Activated T-helper 1 cell treated with Interleukin-2 at 50 U/mL for 16 hours (primary cell): ENCODE results near the gene SUMO3.

Experiments used
- DNase-seq: peaks from one replicate; pipeline ENCODE4 v3.0.0-alpha.2; 2020; ENCODE audit warnings: low read depth

SUMO3 gene

DNA sequence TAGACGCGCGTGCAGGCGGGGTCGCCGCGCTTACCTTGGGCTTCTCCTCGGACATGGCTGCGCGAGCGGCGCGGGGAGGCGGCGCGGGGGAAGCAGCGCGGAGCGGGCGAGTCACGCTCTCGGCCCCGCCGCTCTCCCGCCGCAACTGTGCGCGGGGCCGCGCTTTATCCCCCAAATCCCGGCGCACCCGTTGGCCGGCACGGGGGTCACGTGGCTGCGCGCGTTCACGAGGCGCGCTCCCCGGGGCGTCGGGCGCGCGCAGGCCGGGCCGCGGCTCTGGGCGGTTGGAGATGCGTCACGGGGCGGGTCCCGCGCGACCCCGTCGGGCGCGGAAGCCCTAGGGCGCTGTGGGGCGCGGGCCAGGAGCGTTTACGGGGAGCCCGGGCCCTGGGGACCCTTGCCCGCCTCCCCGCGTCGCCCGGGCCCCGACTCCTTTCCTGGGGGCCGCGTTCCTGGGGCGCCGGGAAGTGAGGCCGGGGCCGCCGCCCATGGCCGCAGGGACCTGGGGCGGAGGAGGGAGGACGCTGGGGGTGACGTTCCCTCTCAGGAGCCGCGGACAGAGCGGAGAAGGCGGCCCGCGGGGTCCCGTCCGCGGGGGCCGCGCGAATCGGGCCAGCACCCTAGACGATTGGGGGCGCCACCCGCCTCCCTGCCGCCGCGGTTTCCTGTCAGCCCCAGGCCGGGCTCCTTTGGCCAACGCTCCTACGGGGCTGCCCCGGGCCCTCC is at the start of gene SUMO3:
SUMO3 (minus strand) TSS at position 149 of the 726 bp plus-strand sequence; CDS start at position 55, 94 bp downstream.
- DNase-seq: peak; percentile 85

DNA sequence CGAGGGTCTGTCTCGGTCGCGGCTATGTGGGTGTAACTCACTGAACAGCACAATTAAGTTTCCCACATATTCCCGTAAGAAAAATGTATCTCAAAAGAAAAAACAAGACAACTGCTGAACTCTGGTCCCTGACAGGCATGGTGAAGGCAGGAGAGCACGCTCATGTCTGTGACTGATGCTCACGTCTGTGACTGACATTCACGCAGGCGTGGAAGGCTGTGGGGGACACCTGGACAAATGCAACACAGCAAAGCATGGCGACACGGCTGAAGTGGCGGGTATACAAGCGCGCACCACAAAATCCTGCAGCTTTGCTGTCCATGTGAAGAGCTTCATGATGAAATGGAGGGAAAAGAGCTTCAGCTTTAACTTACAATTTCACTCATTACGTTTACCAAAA is 49.6 kb upstream of the SUMO3 start:
- DNase-seq: no peak

DNA sequence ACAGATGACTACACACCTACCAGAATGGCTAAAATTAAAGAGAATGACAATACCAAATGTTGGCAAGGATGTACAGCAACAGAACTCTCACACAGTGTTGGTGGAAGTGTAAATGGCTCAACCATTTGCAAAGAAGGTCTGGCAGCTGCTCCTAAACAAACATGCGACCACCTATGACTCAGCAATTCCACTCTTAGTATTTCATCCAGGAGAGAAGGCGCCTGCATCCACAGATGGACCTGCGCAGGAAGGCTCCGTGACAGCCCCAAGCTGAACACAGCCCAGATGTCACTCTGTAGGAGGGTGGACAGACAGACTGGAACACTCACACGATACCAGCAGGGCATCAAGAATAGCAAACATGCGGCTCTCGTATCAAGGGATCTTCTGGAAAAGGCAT is 48.9 kb upstream of the SUMO3 start:
- DNase-seq: no peak

DNA sequence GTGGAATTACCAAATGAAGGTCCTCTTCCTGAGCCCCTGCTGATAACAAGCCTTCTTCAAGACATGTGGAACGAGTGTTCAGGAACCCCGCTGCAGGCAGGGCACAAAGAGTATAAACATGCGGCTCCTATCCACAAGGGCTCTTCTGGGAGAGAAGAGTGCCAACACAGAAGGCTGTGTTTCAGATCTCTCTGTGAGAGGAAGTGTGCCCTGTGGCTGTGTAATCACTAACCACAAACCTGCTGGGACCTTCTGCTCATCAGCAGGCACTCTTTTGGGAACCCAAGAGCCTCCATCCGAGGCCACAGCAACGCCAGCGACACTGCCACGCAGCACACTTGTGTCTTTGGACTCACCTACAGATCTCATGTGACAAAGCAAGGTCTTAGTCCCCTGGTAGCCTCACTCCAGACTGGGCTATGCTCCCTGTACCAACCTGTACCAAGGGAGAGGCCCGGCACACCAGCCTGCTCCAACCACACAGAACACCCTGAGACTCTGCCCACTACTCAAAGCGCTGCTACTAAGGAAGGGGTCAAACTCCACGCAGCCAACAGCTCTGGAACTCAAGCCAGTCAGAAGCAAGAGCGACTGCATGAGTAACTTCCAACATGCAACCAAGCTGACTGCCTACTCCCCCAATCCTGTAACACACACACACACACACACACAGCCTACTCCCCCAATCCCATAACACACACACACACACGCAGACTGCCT is 47.9 kb upstream of the SUMO3 start:
- no peak for DNase-seq

DNA sequence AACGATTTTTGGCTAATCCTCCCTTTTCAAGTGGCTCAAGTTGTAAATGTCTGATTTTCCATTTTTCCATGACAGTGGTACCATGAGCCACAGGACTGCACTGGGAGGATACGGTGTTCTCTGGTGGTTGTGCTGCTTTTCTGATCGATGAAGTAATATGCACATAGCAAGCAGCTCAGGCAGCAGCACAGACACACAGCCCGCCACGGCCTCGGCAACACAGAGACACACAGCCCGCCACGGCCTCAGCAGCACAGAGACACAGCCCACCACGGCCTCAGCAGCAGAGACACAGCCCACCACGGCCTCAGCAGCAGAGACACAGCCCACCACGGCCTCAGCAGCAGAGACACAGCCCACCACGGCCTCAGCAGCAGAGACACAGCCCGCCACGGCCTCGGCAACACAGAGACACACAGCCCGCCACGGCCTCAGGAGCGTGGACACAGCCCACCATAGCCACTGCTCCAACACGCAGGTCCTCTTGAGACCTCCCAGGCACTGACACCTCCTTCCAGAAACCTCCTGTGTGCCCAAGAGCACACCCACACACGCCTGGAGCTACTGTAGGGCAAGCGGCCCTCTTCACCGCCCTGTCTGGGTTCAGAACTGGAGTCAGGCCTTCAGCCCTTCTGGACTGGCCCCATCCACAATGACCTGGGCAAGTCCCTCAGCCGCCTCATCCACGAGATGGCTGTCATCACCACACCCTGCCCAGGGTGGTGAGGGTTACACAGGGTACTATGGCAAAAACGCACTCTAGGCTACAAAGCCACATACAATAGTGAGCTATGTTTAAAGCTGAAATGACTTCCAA is 45.2 kb upstream of the SUMO3 start:
- DNase-seq: no peak

DNA sequence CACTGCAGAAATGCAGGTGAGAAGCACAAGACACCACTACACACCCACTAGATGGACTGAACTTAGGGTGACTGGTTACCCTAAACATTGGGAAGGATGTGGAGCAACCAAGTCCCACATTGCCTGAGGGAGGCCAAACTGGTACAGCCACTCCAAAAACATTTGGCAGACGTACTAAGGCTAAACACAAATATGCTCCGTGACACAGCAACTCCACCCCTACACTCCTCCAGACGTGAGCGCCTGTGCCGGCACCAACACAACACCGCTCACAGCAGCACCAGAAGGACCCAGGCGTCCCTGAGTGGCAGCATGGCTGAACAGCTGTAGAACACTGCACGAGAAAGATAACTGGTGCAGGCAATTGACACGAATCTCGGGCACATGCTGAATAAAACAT is 40.9 kb upstream of the SUMO3 start:
- no peak for DNase-seq

DNA sequence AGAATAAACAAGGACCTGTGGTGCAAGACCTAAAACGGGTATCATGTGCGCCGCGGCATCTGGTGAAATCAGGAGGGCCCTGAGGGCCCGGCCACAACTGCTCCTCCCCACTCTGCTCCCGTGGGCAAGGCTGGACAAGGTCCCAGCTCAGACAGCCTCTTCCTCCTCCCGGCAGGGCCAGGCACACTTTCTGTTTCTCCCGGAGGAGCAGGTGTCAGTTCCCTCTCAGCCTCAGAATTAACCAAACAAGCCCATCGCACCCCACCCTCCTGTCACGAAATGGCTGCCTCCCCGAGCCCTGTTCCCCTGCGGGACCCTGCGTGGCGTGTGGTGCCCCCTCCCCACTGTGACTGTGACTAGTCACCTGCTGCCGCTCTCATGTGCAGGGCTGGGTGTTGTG is 40.4 kb upstream of the SUMO3 start:
- no peak for DNase-seq

DNA sequence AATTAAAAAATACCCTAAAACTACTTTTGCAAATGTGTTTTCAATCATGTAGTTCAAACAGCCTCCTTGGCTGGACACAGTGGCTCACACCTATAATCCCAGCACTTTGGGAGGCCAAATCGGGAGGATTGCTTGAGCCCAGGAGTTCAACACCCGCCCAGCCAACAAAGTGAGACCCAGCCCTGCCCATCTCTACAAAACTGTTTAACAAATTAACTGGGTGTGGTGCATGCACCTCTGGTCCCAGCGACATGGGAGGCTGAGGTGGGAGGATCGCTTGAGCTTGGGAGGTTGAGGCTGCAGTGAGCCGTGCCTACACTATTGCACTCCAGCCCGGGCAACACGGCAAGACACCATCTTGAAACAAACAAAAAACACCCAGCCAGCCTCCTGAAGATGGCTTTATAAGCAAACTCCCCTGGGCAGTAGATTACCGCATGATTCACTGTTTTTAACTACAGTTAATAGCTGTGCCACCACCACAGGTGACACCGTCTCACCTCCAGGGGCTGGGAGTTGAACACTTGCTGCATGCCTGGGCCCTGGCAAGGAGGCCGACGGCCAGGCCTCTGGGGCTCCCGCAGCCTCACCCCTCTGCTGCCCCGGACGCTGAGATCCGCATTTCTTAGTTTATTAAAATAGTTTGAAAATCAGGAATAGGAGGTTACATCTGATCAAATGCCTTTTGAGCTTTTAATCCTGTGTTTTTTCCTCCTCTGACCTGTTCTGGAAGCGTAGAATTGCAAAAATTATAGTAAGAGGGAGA is 39.4 kb upstream of the SUMO3 start:
- no peak for DNase-seq

DNA sequence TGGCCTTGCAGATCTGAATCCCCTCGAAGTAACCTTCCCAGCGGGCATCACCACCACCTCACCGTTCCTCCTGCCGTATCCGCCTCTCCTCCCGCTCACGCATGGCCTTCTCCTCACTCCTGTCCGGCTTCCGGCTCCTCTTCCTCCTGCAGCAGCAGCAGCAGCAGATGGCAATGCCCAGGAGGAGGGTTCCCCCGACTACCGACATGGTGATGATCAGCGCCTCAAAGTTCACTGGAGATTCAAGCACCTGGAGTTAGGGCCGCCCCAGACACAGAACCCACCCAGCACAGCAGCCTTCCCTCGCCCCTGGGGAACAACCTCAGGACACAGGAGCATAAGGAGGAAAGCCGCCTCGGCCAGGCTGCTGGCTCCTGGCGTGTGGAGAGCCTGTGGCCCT is 38.3 kb upstream of the SUMO3 start:
- DNase-seq: no peak

DNA sequence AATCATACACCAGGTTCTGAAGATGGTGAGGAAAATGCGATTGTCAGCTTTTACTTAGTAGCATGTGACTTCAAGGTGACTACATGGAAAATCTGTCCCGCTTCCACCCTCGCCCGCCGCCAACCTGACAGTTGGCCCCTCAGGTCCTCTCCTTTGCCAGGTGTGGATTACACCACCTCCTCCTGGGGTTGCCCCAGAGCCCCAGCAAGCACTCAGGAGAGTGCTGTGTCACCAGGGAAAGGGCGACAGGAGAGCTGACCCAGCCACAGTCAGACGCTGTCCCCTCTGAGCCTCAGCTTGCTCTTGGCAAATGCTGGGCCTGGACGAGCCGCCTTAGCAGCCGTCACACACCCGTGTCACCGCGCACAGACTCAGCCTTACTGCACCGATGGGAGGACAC is 37.7 kb upstream of the SUMO3 start:
- no peak for DNase-seq

DNA sequence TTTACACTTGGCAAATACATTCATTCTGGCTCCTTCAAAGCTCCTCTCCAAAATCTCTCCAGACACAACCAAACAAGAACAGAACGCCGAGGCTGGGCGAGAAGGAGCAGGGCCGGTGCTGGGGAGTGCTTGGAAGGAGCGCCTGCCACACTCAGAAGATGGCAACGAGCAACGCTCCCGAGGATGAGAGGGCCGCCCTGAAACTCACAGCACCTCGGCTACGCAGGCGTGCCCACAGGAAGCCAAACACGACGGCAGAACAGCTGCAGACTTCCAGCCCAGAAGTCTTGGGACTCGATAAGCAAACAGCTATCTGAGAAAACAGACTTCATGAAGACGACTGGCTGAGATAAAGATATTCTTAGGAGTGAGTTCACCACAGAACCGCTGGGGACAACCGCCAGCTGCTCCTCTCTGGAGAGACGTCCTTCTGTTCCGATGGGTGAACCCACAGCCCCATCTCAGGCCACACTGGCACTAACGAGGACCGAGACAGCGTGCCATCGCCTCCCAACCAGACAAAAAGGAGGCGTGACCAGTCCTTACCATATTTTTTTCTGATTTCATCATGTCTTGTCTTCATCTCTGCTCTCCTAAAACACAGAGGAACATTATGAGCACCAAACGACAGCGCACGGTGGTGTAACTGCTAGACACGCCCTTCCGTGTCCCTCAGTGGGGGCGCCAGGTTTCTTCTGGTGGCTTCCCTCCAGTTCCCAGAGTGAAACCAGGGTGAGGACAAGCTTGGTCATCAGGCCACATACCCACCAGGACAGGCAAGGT is 37.0 kb upstream of the SUMO3 start:
- no peak for DNase-seq

DNA sequence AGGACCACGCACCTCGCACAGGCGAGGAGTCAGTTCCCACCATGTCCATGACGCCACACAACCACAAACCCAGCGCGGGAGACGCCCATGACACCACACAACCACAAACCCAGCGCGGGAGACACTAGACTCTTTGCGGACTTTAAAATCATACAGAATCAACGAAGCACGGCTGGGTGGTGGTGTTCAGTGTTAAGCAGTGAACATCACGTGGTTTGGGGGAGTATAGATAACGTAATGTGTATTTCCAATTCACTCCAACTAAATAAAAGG is 36.5 kb upstream of the SUMO3 start:
- DNase-seq: no peak

DNA sequence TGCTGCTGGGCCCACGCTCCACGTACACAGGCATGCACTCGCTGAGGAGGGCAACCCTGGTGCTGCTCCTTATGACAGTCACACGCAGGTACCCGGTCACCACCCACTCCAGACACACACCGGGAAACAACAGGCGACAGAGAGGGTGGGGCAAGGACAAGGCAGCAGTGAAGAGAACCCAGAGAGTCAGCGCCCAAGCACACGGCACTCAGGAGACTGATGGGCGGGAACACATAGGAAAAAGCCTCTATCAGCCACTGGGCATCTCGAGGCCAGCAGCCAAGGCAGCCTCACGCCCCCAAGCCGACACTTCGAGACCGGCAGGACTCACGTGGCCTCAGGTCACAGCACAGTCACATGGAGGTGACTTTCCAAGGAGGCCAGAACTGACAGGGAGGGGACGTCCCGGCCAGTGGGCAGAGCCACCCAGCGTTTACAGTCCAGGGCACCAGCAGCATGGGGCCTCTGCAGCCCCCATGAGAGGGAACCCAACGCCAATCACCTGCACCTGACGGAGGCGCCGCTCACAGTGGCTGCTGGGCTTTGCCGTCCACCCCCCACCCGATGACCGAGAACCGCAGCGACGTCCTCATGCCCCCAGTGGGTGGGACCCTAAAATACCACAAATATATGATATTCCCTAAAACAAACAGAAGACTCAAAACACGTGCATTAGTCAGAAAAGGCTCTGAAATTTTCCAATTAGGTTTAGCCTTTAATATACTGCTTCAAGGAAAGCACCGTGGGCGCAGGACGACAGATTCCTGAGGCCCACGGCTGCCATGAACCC is 35.9 kb upstream of the SUMO3 start:
- no peak for DNase-seq

DNA sequence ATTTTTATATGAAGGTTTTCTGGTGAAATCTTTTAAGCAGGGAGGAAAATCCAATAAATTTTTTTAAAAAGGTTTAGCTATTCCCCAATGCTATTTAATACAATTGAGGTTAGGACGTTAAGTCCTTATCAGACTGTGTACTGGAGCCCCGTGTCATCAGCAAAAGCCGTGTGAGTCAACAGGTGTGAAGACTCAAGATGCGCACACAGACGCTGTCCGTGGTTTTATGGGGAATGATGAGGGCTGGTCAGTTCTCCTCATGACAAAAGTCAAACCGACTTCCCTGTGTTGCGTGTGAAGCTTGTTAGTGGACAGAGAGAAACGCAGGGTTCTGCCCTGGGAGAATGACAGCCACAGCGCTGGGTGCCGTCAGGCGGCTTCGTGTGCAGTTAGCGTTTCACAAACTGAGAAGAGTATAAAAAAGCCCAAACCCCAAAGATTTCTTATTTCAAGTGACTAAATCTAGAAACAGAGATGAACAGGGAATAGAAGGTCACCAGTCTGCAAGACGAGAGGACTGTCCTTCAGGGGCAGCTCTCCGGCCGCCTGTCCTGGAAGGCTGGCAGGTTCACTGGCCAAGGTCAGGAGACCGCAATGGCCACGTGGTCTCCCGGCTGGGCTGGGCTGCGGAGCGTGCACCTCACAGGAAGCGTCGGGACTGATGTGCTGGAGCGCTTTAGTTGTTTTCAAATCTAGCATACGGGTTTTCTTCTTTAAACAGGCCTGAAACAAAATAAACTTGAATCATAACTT is 33.2 kb upstream of the SUMO3 start:
- no peak for DNase-seq

DNA sequence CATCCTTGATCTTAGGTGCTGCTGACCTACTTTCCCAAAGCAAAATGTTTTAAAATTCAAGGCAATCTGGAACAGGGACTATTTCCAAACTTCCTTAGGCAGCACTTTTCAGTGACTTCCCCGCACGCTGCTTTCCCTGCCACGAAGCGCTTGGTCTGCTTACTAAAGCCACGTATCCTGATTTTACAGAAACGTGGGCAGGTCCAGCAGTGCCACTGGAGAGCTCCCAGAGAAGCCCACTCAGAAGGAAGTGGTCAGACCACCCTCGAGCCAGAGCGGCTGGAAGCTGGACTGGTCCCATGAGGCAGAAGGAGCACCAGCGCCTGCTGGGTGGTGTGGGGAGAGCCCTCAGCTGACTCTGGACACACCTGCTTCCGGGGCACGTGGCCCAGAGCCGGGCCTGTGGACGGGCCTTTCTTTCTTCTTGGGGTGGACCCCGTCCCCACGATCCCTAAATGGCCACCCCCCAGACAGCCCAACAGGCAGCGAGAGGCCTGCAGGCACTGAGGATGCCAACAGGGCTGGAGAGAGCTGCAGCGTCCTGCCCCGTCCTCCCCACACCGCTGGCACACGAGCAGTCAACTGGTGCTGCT is 32.4 kb upstream of the SUMO3 start:
- DNase-seq: no peak

DNA sequence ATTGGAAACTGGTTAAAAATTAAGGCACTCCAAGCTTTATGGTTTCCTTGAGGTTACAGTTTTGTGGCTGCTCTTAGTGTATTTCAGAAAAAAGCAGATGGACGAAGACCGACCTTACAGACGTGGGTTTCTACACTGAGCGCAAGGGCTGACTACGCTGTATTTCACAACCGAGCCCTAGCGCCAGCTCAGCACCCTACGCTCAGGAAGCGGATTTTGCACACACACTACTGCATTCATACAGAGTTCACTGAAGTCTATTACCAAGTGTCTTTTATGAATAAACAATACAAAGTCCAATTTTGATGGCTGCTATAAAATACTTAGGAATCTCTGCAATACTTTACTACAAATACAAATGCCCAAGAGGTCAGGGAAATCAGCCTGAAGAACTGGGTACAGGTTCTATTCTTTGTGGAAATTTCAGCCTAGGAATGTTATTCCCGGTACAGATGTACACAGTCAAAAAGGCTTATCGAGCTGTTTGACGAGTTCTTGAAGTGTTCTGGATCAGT is 31.8 kb upstream of the SUMO3 start:
- DNase-seq: no peak

DNA sequence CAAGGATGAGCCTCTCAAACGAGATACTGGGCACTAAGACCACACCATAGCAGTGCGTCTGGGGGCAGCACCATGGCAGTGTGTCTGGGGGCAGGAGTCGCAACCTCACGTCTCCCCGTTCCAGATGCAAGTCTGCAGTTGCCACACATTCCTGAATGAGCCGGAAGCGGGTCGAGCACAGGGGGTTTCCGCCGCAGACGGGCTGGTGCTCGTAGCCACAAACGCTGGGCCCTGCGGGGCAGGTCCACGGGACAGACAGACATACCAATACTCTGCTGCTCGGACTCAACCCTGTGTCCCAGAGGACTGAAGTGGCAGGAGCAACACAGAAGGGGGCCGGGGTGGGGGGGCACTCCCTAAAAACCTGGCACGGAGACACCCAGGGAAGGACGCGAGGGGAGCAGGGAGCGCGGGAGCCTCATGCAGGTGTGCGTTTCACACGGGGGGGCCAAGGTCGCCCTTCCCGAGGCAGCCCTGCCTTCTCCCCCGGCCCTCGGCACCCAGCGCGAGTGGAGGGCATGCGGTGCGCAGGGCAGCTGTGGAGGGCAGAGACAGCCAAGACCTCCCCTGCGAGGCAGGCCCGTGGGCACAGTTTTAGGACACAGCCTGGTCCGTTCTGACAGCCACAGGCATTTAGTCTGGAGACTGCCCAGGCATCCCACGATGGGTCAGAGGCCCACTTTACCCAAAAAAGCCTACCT is 31.1 kb upstream of the SUMO3 start:
- DNase-seq: no peak

DNA sequence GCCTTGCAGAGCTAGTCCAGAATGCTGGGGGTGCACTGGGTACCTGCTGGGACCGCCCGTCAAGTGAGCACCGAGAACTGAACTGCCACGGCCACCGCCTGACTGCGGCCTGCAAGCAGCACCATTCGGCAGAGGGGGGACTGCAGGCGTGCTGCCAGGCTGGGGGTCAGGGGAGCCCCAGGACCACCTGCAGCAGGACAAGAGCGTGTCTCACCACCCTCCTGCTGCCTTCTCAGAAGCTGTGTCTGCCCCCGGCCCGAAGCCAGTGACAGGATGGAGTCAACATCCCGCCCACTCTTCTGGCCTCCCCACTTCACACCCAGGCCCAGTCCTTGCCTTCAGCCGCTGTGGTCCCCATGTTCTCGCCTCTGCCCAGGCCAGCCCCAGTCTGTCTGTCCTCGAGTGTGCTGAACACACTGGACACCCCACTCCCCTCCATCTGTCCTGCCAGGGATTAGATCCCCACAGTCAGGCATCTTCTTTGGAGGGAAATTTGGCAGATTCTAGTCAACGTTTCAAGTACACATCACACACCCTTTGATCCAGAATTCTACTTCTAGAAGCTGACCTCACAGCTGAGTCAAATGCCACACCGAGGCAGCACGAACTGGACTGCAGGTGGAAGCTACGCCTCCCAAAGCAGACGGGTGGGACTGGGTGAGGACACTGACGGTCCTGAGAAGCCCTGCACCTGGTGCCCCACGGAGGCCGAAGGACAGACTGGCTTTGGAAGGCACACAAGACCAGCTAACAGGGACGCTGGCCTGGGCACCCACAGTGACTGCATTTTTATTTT is 29.6 kb upstream of the SUMO3 start:
- no peak for DNase-seq
